ENCODE results near the gene FARP1.

DNA sequence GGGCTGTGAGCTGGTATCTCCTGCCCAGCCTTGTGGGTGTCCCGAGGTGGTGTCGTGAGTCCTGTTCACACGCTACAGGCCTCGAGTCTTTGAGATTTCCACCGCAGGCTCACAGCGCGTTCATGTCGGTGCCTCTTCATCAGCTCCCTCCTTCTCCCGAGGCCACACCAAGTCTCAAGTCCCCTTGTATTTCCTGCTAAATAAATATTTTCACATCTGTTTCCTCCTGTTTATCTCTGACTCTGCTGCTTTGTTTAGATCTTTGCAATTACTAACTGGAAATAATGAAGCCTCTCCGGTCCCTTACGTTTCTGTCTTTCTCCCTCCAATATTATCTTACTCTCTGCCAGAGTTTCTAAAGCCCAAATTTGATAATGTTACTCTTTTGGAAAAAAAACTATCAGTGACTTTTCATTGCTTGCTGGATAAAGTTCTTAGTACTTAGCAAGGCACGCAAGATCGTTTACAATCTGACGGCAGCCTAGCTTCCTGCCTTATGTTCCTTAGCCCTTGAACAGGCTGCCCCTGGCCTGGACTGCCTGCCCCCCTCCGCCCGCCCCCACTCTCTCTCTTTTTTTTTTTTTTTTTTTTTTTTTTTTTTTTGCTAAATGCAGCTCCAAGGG lies 164.7 kb downstream of the FARP1 start:
- TF ChIP-seq GATA2 (IDR thresholded peaks at IDR 0.05; ENCODE audit: low read depth, low read length), result no peak
- TF ChIP-seq GATA3 (IDR thresholded peaks at IDR 0.05; ENCODE audit: low read depth, low read length), result no peak

Data from SH-SY5Y (cell line).